Testis (tissue), 2 donors: ENCODE results near the gene ZNF232.

ENCODE experiments used
- POLR2A ChIP-seq: fragments of 450-650 bp; IDR thresholded peaks from one replicate; pipeline ENCODE4 v1.6.1; 2017; ENCODE audit warnings: antibody characterized with exemption, mild to moderate bottlenecking, moderate library complexity
- TF ChIP-seq, protein P1 (sequence below), 3 experiments: fragments of 450-650 bp in 2 of 3; fragments of 200-600 bp in 1 of 3; sonication (generic) in 1 of 3; IDR thresholded peaks; one replicate each; pipeline ENCODE4 v1.5.1; 2016 to 2019; ENCODE audit warnings: antibody characterized with exemption in 3 of 3, mild to moderate bottlenecking in 2 of 3, moderate library complexity in 1 of 3

DNA sequence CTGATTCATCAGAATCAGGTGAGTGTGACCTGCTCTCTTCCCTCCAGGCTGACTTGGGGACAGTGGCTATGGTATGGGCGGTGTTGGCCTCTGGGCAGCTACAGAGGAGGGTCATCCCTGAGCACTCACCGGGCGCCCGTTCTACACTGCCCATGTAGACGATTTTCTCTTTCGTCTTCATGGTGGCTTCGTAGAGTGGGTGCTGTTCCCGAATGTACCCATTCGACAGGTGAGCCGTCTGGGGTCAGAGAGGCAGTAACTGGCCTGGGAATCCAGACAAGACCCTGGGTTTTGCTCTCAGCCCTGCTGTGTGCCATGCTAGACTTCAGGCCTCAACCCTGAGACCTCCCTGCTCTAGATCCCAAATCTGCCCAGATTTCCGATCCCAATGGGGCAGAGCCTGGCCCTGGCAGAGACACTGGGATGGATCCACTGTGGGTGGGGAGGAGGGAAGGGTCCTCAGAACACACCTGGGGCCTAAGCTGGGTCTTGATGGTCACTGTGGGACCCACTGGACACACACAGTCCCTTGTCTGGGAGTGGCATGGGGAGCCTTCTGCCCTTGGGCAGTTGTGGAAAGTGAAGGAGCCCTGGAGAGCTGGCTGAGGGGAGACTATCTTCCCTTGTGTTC, 17.3 kb upstream of the ZNF232 start:
- TF ChIP-seq, protein P1, sequence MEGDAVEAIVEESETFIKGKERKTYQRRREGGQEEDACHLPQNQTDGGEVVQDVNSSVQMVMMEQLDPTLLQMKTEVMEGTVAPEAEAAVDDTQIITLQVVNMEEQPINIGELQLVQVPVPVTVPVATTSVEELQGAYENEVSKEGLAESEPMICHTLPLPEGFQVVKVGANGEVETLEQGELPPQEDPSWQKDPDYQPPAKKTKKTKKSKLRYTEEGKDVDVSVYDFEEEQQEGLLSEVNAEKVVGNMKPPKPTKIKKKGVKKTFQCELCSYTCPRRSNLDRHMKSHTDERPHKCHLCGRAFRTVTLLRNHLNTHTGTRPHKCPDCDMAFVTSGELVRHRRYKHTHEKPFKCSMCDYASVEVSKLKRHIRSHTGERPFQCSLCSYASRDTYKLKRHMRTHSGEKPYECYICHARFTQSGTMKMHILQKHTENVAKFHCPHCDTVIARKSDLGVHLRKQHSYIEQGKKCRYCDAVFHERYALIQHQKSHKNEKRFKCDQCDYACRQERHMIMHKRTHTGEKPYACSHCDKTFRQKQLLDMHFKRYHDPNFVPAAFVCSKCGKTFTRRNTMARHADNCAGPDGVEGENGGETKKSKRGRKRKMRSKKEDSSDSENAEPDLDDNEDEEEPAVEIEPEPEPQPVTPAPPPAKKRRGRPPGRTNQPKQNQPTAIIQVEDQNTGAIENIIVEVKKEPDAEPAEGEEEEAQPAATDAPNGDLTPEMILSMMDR (IDR thresholded peaks at IDR 0.05): no peak
- TF ChIP-seq POLR2A: no peak
